ENCODE results near the gene WNT3. TPM values are rescaled to one million over a fixed set of nuclear protein-coding genes. Genes with fewer than 3 reads are reported as not detected.

WNT3 gene
- 1 to 10 TPM in 1 of 2 donors, under 1 TPM in 1; 0.19 to 4.3 TPM for total RNA-seq
- polyA plus RNA-seq = 1 to 10 TPM; 2.1 to 3.3 TPM

- peak within 1 kb of the TSS in 1 of 3 donors; percentile 46 for H3K4me3 ChIP-seq (ENCODE audit: low read depth in 1 of 3, low read length in 3 of 3)
- TF ChIP-seq ATF3 (IDR thresholded peaks at IDR 0.05) (no peak), YY1 (IDR thresholded peaks at IDR 0.05) (no peak), FOXA1 (IDR thresholded peaks at IDR 0.05) (no peak), JUND (IDR thresholded peaks at IDR 0.05) (no peak), RAD21 (IDR thresholded peaks at IDR 0.05) (no peak), ZBTB33 (IDR thresholded peaks at IDR 0.05) (no peak), SP1 (IDR thresholded peaks at IDR 0.05) (no peak), MAX (IDR thresholded peaks at IDR 0.05) (no peak), HNF4A (conservative IDR thresholded peaks at IDR 0.05) (no peak), HNF4G (IDR thresholded peaks at IDR 0.05) (no peak)
- H3K4me1 ChIP-seq (ENCODE audit: control insufficient read depth in 4 of 4, insufficient read depth in 4 of 4, low read length in 3 of 4) = peaks cover 3 to 17% (median 13%) of the 10 kb centered on the region in 4 donors
- no peak within 1 kb of the TSS for H3K9ac ChIP-seq (ENCODE audit: low read depth in 1 of 2, low read length in 2 of 2)
- peaks cover 0 to 16% (median 8%) of the 10 kb centered on the region in 4 donors for H3K27me3 ChIP-seq (ENCODE audit: control insufficient read depth in 4 of 4, insufficient read depth in 4 of 4, low read length in 3 of 4)
- H3K27ac ChIP-seq (ENCODE audit: low read depth in 1 of 2, low read length in 2 of 2) = no peak within 1 kb of the TSS
- no peaks in the 10 kb centered on the region for H3K36me3 ChIP-seq (ENCODE audit: control insufficient read depth in 4 of 4, insufficient read depth in 3 of 4, low read depth in 1 of 4, low read length in 3 of 4)
- DNase-seq (ENCODE audit: low spot score) = no peak
- WGBS = 5% methylated on average over 47 of the region's 47 CpGs
- H3K9me3 ChIP-seq (ENCODE audit: control insufficient read depth in 4 of 4, low read length in 3 of 4) = no peaks in the 10 kb centered on the region
Measured at GRCh38 chr17:46818316-46818928, at the start of gene WNT3. WNT3 (minus strand) TSS chr17:46818692; CDS start chr17:46818597, 95 bp downstream.

GRCh38 chr17:46866747-46867146 is 48.3 kb upstream of the WNT3 start:
- no peak overlapping the region for H3K4me3 ChIP-seq (ENCODE audit: low read depth in 1 of 3, low read length in 3 of 3)
- H3K27ac ChIP-seq (ENCODE audit: low read depth in 1 of 2, low read length in 2 of 2) = no peak overlapping the region
- peaks cover 2 to 15% (median 10%) of the 10 kb centered on the region in 4 donors for H3K4me1 ChIP-seq (ENCODE audit: control insufficient read depth in 4 of 4, insufficient read depth in 4 of 4, low read length in 3 of 4)
- H3K9me3 ChIP-seq (ENCODE audit: control insufficient read depth in 4 of 4, low read length in 3 of 4) = no peaks in the 10 kb centered on the region
- DNase-seq (ENCODE audit: low spot score) = no peak
- no peak overlapping the region for H3K9ac ChIP-seq (ENCODE audit: low read depth in 1 of 2, low read length in 2 of 2)
- H3K27me3 ChIP-seq (ENCODE audit: control insufficient read depth in 4 of 4, insufficient read depth in 4 of 4, low read length in 3 of 4) = no peaks in the 10 kb centered on the region
- no peak for TF ChIP-seq HNF4G (IDR thresholded peaks at IDR 0.05)
- H3K36me3 ChIP-seq (ENCODE audit: control insufficient read depth in 4 of 4, insufficient read depth in 3 of 4, low read depth in 1 of 4, low read length in 3 of 4) = no peaks in the 10 kb centered on the region

GRCh38 chr17:46866325-46866724 is 47.8 kb upstream of the WNT3 start:
- Histone ChIP-seq H3K27ac (ENCODE audit: low read depth in 1 of 2, low read length in 2 of 2) (no peak overlapping the region), H3K27me3 (ENCODE audit: control insufficient read depth in 4 of 4, insufficient read depth in 4 of 4, low read length in 3 of 4) (no peaks in the 10 kb centered on the region), H3K4me3 (ENCODE audit: low read depth in 1 of 3, low read length in 3 of 3) (no peak overlapping the region), H3K9me3 (ENCODE audit: control insufficient read depth in 4 of 4, low read length in 3 of 4) (no peaks in the 10 kb centered on the region), H3K4me1 (ENCODE audit: control insufficient read depth in 4 of 4, insufficient read depth in 4 of 4, low read length in 3 of 4) (peaks cover 2 to 15% (median 10%) of the 10 kb centered on the region in 4 donors), H3K36me3 (ENCODE audit: control insufficient read depth in 4 of 4, insufficient read depth in 3 of 4, low read depth in 1 of 4, low read length in 3 of 4) (no peaks in the 10 kb centered on the region), H3K9ac (ENCODE audit: low read depth in 1 of 2, low read length in 2 of 2) (no peak overlapping the region)
- WGBS = 84% methylated on average over 8 of the region's 8 CpGs
- no peak for TF ChIP-seq JUND (IDR thresholded peaks at IDR 0.05)
- no peak for TF ChIP-seq SP1 (IDR thresholded peaks at IDR 0.05)
- no peak for TF ChIP-seq YY1 (IDR thresholded peaks at IDR 0.05)
- no peak for TF ChIP-seq RAD21 (IDR thresholded peaks at IDR 0.05)
- TF ChIP-seq HNF4G (IDR thresholded peaks at IDR 0.05) = no peak
- TF ChIP-seq REST (IDR thresholded peaks at IDR 0.05) = no peak
- TF ChIP-seq HNF4A (conservative IDR thresholded peaks at IDR 0.05) = no peak
- no peak for TF ChIP-seq TAF1 (conservative IDR thresholded peaks at IDR 0.05)
- TF ChIP-seq NR2F2 (IDR thresholded peaks at IDR 0.05) = no peak
- no peak for TF ChIP-seq FOXA2 (IDR thresholded peaks at IDR 0.05)
- TF ChIP-seq FOXA1 (IDR thresholded peaks at IDR 0.05) = no peak
- no peak for TF ChIP-seq EGR1 (IDR thresholded peaks at IDR 0.05; ENCODE audit: low read depth in 2 of 2)
- TF ChIP-seq RXRA (IDR thresholded peaks at IDR 0.05) = no peak
- TF ChIP-seq GABPA (IDR thresholded peaks at IDR 0.05 in 1 of 2, conservative IDR thresholded peaks at IDR 0.05 in 1 of 2) = no peak
- no peak for DNase-seq (ENCODE audit: low spot score)
